ENCODE measurements around the gene LMCD1.

The LMCD1 gene

DNA sequence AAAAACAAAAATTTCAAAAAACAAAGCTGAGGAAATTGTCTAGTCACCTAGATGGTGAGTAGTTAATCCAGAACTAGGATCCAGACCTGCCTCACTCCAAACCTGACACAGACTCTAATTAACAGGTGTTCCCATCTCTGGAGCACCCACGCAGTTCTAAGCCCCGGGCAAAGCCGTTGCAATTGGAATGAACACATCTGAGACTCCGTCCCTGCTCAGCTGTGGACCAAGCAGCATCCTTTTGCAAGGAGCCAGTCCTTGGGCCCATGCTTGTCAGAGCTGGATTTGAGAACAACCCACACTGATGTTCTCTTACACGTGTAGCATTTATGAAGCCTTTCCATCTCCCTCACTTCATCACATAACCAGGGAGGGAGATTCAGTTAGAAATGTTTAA is 54.8 kb downstream of the LMCD1 start:
- H3K27ac ChIP-seq, result no peak overlapping the region
- no peak for DNase-seq (ENCODE audit: low read depth, low spot score)

- no peak overlapping the region for H3K27ac ChIP-seq
- no peak for DNase-seq (ENCODE audit: low read depth, low spot score)
Observed at GRCh38 chr3:8557298-8557697, 55.7 kb downstream of the LMCD1 start.

- DNase-seq (ENCODE audit: low read depth, low spot score), result no peak
- no peak overlapping the region for H3K27ac ChIP-seq
Observed at GRCh38 chr3:8558645-8559044, 57.0 kb downstream of the LMCD1 start.

DNA sequence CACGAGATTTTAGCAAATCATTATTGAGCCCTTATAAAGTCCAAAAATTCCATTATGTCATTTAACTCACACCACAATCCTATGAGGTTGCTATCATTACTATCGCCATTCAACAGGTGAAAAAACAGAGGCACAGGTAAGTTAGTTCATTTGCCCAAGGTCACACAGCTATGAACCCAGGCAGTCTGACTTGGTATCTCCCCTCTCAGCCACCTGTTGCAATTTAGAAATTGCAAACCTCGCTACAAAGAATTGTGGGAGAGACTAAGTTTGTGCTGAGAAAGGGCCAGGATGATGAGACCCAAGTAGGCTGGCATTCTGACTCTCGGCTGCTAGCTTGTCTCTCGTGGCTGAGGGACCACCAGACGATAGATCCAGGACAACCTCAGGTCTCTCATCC is 57.7 kb downstream of the LMCD1 start:
- H3K27ac ChIP-seq, result no peak overlapping the region
- no peak for DNase-seq (ENCODE audit: low read depth, low spot score)

GRCh38 chr3:8560366-8561007 is 58.9 kb downstream of the LMCD1 start:
- H3K27ac ChIP-seq, result no peak overlapping the region
- DNase-seq (ENCODE audit: low read depth, low spot score), result no peak

- DNase-seq (ENCODE audit: low read depth, low spot score), result no peak
- H3K27ac ChIP-seq, result no peak overlapping the region
Observed at GRCh38 chr3:8561370-8561769, 59.7 kb downstream of the LMCD1 start.

DNA sequence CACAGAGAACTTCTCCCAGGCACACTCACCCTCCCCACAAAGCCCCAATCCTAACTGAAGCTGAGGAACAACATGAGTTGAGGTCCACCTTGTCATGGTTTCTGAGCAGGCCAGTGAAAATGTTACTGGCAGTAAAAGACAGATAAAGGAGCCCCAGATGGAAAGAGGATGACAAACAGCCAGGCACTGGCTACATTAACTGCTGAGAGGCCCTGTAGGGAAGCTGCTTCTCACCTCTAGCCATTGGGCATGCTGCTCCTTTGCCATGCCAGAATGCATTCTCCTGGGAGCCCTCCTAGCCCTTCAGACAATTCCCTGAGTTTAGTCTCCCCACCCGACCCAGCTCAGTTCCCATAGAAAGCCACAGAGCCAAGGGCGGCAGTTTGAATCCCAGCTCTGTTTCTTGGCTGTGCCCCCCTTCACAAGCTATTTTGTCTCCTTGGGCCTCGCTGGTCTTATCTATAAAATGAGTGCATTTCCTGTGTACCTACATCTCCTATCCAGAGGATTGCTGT is 60.5 kb downstream of the LMCD1 start:
- DNase-seq (ENCODE audit: low read depth, low spot score), result no peak
- H3K27ac ChIP-seq, result no peak overlapping the region

- no peak for DNase-seq (ENCODE audit: low read depth, low spot score)
- no peak overlapping the region for H3K27ac ChIP-seq
Observed at GRCh38 chr3:8563146-8563545, 61.5 kb downstream of the LMCD1 start.

DNA sequence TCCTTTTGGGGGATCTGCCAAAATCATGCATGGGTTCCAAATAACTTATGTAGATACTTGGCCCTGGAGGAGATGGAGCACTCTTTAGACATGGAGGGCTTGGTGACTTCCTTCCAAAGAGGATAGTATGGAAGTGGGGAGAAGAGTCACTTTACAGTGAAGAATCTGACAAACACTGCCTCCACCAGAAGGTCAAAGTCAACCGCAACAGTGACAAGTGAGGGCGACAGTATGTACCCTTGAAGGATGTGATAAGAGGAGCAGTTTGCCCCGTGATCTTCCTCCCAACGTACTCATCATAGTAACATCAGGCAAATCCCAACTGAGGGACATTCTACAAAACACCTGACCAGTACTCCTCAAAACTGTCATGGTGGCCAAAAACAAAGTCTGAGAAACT is 62.0 kb downstream of the LMCD1 start:
- no peak for DNase-seq (ENCODE audit: low read depth, low spot score)
- H3K27ac ChIP-seq, result no peak overlapping the region

DNA sequence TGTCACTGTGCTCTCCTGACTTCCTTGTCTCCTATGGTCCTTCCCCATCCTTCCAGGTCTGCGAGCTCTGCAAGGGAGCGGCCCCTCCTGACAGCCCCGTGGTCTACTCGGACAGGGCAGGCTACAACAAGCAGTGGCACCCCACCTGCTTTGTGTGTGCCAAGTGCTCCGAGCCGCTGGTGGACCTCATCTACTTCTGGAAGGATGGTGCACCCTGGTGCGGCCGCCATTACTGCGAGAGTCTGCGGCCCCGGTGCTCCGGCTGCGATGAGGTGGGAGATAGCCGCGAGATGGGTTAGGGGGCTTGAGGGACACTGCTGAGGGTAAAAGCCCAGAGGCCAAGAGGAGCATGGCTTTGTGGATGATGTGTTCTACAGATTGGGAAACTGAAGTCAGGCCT is 63.8 kb downstream of the LMCD1 start:
- no peak overlapping the region for H3K27ac ChIP-seq
- no peak for DNase-seq (ENCODE audit: low read depth, low spot score)

DNA sequence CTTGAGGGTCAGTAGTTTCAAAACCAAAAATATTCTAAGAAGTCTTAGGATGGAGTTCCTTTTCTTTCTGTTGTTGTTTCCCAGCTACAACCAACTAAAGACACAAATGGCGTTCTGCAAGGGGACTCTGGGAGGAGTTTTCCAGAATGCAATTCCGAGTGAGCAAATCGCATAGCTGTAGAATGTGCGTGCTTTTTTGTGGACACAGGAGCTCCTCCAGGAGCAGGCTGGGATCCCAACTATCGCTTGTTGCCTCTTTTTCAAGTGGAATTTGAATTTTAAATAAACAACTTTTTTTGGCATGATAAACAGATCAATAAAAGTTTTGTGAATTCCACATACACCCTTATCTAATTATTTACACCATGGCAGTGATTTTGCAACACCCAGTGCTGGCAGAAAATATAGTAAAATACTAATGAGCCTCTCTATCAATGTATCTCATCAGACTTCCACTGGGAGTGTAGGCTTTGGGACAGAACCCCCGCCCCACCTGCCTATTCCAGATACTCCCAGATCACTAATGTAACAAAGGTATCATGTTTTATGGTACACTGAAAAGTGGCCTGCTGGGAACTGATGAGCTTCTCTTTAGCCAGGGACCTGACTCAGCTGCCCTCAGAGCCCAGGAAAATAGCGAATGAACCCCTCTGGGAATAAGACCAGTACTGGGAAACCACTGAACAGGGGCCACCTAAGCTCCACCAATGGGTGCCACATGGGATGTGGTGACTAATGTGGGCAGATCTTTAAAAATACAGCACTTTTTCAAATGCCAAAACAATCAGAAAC is 66.4 kb downstream of the LMCD1 start:
- DNase-seq (ENCODE audit: low read depth, low spot score), result no peak
- no peak overlapping the region for H3K27ac ChIP-seq

GRCh38 chr3:8571256-8571655 is 69.6 kb downstream of the LMCD1 start:
- no peak for DNase-seq (ENCODE audit: low read depth, low spot score)
- H3K27ac ChIP-seq, result no peak overlapping the region

- no peak for DNase-seq (ENCODE audit: low read depth, low spot score)
- no peak overlapping the region for H3K27ac ChIP-seq
Observed at GRCh38 chr3:8573342-8573926, 71.8 kb downstream of the LMCD1 start.

DNA sequence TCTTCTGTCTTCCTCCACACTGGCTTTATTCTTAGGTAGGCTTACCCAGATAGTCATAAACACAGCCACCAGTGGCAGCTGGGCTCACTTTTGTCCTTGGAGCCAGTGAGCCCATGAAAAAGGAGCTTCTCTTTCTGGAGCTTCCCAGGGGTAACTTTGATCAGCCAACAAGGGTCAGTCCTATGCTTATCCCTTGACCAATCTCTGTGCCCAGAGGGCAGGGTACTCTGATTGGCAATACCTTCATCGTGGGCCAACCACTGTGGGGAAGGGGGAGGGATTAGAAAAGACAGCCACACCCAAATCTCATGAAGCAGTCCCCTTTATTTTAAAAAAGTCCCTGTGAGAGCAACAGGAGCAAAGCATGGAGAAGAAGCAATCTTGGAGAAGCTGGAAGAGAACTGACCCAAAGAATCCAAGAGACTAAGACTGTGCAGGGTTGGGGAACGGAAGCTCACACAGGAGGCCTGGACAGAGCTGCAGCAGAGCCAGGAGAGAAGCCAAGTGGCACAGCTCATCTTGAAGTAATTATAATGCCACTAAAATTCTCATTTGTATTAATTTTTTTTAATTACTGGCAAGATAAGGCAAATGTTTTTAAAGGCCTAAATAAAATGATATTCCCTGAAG is 72.5 kb downstream of the LMCD1 start:
- DNase-seq (ENCODE audit: low read depth, low spot score), result no peak
- H3K27ac ChIP-seq, result no peak overlapping the region

DNA sequence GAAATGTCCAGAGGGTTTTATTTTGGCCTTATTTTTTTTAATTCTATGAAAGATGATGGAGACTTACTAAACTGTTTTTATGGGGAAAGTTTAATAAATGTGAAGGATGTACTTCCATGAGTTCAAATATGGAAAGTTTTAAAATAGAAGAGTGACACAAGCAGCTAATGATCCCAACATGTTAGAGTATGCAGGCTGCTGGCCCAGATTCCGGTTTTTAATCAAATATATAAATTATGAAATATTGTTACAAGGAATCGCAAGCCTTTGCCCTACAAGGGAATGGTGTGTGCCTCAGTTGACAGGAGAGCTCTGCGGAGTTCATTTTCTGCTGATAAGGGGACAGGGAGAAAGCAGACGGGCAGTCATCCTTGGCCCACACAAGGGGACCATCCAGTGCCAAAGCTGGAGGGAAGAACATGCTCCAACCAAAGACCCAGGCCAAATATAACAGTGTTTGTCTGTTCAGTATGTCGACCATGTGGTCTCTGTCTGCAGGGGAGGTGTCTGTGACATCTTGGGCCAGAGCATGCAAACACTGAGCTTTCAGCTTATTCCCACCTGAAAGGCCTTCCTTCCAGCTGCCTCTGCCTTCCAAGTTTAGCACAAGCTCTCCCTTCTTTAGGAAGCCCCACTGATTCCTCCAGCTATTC is 73.2 kb downstream of the LMCD1 start:
- DNase-seq (ENCODE audit: low read depth, low spot score), result no peak
- no peak overlapping the region for H3K27ac ChIP-seq

DNA sequence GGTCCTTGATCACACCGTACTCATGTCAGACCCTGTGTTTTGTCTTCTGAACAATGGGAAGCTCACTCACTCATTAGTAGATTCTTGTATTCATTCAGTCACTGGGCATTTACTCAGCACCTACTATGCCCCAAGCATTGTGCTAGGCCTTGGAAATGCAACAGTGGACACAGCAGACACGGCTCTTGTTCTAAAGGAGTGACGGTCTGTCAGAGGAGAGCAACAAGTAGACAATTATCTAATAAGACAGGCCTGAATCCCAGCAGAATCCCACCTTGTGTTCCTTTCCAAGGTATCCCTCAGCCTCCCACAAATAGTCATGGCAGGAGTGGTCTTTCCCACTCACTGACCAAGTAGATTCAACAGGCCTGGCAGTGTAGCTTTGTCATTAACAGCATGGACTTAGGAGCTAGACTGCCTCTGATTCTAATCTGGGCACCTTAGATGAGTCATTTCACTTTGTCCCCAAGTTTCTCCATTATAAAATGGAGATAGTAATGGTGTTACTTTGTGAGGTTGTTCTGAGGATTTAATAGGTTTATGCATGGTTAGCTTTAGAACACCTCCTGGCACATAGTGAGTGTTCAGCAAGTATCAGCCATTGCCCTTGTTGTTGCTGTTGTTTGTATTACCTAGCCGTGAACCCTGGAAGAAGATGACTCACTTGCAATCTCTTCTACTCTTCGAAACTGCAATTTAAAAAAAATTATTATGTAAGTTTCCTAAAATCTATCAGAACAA is 73.9 kb downstream of the LMCD1 start:
- no peak for DNase-seq (ENCODE audit: low read depth, low spot score)
- no peak overlapping the region for H3K27ac ChIP-seq

- DNase-seq (ENCODE audit: low read depth, low spot score), result no peak
- no peak overlapping the region for H3K27ac ChIP-seq
Observed at GRCh38 chr3:8576436-8576835, 74.8 kb downstream of the LMCD1 start.

DNA sequence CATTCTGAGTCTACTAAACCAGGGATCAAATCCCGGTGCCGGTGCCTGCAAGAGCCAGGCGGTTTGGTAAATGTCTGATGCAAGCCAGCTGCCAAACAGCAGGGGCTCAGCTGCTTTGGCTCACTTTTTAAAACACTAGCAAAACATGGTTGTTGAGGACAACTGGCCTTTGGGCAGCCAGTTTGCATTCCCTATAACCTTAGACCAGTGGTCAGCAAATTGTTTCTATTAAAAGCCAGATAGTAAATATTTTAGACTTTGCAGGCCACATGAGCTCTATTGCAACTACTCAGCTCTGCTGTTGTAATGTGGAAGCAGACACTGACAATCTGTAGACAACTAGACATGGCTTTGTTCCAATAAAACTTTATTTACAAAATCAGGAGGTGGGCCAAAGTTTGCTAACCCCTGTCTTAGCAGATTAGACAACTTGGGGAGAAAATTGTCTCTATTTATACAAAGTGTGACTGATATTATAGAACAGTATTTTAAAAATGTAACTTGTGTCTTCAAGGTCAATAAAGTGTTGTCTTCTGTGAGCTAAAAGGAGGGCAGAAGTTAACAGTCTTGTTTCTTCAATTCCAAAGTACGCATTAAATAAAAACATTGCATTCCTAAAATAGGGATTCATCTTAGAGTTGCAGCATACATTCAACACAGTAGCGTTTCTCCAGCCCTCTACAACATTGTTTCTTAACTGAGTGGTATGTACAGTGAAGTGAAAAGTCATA is 75.4 kb downstream of the LMCD1 start:
- DNase-seq (ENCODE audit: low read depth, low spot score), result no peak
- H3K27ac ChIP-seq, result no peak overlapping the region

DNA sequence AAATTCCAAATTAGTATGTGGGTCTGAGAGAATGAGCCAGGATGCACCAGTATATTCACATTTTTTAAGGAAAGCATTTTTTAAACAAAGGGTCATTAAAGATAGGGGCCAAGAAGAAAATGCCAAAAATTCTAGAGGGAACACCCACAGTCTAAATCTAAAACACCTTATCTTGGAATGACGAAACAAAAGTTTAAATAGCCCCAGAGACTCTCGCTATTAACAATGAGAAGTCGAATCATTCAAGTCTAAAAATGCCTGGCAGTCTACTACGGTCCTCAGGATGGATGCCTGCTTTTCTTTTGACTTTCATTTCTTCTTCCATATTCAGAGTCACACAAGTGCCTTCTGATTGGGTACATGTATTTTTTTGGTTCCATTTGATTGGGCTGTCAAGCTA is 76.7 kb downstream of the LMCD1 start:
- H3K27ac ChIP-seq, result no peak overlapping the region
- DNase-seq (ENCODE audit: low read depth, low spot score), result no peak

Measured in epithelial cell of prostate (primary cell).